K562 (cell line): ENCODE data around the gene VIPR2.

Experiments
- ATF3 ChIP-seq, 2 experiments: fragments of 450-650 bp in 1 of 2; sonication (generic) in 1 of 2; formaldehyde crosslinking in 1 of 2; IDR thresholded peaks in 1 of 2; conservative IDR thresholded peaks in 1 of 2; 2 replicates each; pipeline versions ENCODE4 v1.6.1 to v1.8.1; 2016 to 2023; ENCODE audit warnings: mild to moderate bottlenecking in 2 of 2, moderate library complexity in 2 of 2, inconsistent platforms in 1 of 2, missing genetic modification reagents in 1 of 2
- PHF8 ChIP-seq: fragments of 200-600 bp; sonication (generic); IDR thresholded peaks from 2 replicates; pipeline ENCODE4 v1.6.1; 2012; ENCODE audit warnings: mixed run types, mild to moderate bottlenecking, inconsistent platforms, low read length, moderate library complexity, borderline replicate concordance
- PYGO2 ChIP-seq: fragments of 450-650 bp; IDR thresholded peaks from 2 replicates; pipeline ENCODE4 v1.6.1; 2016; ENCODE audit warnings: mild to moderate bottlenecking, missing genetic modification characterization, moderate library complexity, missing compliant biosample characterization

- TF ChIP-seq PHF8, result no peak
- TF ChIP-seq PYGO2 (tag), result no peak
- no peak for TF ChIP-seq ATF3 (IDR thresholded peaks at IDR 0.05)
- TF ChIP-seq ATF3 (CRISPR knock-in tag; conservative IDR thresholded peaks at IDR 0.05), result no peak
Measured at GRCh38 chr7:159125104-159125954, 19.3 kb downstream of the VIPR2 start.
